Esophagus mucosa (tissue), 1 donor: ENCODE measurements around the gene CXCL3. TPM values are rescaled to one million over a fixed set of nuclear protein-coding genes. Genes with fewer than 3 reads are reported as not detected.
A peak's percentile ranks its signal among the peaks of the same experiment; 100 is the strongest.

ENCODE experiments used
- ATAC-seq: fragments of 200-7000 bp; cut with Tn5 transposase; one replicate; pipeline ENCODE4 v1.9.1; 2020
- total RNA-seq: library from RNA; stranded (reverse); gene quantifications from one replicate; pipeline ENCODE4 v1.2.4, GENCODE V29; 2023
- donor health status: DM: yes; HTN: yes; CAD: no.

The CXCL3 gene
- total RNA-seq, 1 donor from 2014 or later: 0.28 TPM

DNA sequence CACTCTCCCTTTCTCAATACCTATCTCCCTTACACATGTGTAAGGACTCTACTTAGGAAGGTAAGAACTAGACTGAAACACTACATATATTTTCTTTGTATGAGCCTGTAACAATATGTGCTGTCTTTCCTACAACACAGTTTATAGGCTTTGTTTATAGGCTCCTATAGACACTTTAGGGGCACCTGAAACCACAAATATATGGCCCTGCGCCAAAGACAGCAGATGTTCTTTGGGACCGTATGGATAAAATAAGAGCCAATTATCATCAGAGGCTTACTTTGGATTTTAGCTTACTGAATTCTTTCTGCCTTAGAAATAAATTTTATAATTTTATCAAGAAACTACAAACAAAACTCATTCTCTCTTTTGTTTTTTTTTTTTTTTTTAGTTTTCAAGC lies 16.6 kb upstream of the CXCL3 start:
- ATAC-seq: no peak

DNA sequence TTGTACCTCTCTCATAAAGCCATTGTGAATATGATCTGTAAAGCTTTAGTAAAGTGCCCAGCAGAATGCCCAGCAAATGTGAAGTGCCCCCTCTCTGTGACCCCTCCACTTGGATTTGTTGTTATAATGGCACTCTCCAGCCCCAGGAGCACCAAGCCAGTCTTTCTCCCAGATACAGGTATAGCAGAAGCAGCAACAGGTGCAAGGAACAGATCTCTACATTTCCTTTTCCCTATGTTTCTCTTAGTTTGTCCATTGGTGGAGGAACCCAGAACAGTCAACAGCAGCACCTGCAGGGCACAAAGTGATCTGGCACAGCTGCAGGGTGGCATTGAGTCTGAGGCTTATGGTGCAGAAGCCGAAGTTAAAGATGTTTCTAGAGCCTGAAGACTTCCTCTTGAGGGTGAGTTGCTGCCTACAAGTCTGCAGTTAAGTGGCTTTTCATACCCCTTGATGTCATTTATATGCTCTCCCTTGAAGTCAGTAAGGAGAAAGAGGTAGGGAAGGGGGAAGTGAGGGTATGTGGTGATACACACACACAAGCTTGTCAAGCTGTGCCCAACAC lies 16.1 kb upstream of the CXCL3 start:
- ATAC-seq: no peak

DNA sequence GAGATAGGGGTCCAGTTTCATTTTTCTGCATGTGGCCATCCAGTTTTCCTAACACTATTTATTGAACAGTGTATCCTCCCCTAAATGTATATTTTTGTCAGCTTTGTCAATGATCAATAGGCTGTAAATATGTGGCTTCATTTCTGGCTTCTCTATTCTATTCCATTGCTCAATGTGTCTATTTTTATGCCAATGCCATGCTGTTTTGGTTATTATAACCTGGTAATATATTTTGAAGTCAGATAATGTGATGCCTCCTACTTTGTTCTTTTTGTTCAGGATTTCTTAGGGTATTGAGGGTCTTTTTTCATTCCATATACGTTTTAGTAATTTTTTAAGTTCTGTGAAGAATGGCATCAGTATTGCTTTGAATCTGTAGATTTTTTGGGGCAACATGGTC lies 8.7 kb upstream of the CXCL3 start:
- no peak for ATAC-seq

DNA sequence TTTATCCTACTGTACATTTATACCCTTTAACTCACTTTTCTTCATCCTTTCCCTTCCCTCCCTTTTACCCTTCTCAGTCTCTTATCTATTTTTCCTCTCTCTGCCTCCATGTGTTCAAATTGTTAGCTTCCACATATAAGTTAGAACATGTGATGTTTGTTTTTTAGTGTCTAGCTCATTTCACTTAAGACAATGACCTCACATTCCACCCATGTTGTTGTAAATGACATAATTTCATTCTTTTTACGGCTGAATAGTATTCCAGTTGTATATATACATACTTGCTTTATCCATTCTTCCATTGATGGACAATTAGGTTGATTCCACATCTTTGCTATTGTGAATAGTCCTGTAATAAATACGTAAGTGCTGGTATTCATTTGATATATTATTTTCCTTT lies 7.3 kb upstream of the CXCL3 start:
- no peak for ATAC-seq

DNA sequence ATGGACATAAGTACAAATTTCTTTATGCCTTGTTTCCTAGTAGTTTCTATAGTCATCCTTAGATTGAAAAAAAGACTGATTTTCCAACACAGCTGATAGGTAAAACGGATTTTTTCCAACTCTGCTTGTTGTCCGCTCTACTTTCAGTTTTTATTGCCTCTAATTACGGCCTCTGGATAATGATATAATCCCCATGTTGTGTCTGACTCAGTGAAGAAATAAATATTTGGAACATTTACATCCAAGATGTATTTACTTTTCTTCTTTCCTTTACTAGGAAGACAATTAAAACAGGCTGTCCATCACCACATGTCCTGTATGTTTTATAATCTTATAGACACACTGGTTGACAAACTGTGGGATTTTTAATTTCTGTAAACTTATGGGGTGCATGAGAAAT lies 6.8 kb upstream of the CXCL3 start:
- ATAC-seq: no peak

DNA sequence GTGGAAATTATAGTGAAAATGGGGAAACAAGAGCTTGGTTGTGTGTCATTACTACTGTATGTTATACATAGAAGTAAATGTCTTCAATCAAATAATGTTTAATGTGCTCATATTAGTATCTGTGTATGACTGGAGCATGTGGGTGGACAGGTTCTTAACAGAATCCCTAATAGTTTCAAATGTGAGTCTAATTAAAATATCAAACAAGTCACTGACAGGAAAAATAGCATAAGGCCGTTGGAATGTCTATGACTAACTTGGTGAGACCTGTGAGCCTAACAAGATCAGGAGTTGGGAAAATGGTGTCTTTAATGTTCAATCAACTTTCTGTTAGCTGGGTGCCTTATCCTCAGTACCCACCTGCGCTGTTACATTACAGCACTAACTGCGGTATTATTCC lies 6.2 kb upstream of the CXCL3 start:
- peak; percentile 72 for ATAC-seq

DNA sequence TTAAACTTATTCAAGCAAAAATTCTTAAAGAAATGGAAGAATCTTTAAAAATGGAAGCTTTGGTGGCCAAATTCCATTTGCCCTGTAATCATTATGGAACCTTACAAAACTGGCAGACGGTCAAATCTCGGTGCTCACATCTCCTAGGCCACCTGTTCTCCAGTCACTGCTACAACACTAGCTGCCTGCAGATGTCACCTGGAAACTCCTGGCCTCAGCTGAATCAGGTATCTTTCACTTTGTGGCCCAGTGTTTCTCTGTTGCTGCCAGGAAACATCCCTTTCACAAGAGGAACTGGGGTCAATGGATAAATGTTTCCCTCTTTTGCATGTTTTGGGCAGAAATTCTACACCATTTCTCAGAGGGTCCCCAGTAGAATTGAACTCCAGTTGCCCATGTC lies 4.2 kb upstream of the CXCL3 start:
- ATAC-seq: no peak

DNA sequence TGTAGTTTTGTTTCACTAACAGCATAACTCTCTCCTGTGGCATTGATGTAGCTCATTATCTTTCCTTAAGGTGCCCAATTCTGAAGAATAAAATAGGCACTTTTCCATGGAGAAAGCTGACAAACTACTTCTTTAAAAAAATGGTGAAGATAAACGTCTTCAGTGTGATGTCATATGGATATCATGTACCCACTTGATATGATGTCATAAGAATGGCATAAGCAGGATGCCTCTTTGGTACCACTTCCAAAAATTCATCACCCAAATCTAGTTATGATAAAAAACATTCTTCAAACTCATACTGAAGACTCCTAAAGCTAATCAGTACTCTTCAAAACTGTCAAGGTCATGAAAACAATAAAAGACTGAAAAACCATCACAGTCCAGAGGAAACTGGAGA lies 2.9 kb upstream of the CXCL3 start:
- ATAC-seq: no peak

DNA sequence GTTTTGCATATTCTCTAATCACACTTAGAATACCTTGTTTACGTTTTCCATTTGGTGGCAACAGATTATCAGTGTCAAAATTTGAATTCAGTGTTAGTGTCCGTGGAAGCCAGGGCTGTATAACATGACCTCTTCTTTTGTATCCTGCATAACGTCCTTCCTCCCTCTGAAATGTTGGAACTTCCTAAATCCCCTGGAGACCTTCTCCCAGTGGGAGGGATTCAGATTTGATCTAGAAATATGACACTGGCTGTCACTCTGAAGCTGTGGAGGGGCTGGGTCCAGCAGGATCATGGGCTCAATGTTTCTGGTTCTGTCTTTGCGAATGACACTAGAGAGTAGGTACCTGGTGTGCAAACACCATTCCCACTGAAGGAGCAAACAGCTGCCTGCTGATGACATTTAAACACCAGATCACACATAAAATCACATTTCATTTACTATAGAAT lies 850 bp upstream of the CXCL3 start:
- ATAC-seq: no peak

DNA sequence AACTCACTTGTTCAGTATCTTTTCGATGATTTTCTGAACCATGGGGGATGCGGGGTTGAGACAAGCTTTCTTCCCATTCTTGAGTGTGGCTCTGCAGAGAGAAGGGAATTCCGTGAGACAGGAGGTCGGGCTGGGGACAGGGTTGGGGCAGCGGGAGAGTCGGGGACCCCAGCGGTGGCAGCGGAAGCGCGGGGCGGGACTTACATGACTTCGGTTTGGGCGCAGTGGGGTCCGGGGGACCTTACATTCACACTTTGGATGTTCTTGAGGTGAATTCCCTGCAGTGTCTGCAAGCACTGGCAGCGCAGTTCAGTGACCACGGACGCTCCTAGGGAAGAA lies 434 bp downstream of the CXCL3 start:
- ATAC-seq: no peak

DNA sequence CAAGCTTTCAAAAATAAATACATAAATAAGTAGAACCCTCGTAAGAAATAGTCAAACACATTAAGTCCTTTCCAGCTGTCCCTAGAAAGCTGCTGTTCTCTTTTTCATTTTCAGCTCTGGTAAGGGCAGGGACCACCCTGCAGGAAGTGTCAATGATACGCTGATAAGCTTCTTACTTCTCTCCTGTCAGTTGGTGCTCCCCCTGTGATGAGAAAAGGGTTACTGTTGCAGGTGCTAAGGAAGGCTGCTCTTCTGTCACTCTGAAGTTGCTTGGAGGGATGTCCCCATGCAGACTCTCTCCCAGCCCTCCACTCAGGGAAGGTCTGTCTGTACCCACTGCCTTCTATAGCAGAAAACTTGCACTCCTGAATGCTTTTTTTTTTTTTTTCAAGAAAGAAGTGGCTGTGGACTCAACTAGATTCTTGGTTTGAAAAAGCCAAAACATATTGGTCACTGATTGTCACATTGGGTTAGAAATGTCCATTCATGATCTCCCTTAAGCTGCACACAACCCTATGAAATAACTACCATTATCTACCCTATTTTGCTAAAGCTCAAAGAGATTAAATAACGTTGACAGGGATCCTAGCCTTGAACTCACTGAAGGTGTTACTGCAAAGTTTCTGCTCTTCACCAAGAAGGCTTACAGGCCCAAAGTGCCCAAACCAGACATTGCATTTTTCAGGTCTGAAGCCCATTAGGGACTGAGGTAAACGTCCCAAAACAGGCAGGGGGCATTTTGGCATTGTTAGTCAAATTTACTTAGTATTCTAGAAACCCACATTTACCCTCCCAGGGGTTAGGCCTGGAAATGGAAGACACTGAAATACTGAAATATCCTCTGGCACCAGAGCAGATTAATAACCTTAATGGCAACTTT lies 1.2 kb downstream of the CXCL3 start:
- ATAC-seq: no peak

DNA sequence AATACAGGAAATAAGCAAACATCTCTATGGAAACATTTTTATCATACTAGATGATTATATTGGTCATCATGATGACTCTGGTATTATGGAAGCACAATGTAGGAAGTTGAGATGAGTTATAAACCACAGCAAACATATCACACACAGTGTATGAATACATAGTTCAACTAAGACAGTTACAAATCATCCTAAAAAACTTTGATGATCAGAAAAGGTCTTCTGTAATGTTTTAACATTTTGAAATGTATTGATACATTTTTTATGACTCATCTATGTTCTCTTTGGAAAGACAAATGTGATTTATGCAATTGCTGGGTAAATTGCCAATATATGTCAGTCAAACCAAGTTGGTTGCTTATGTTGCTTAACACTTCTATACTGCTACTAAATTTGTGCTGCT lies 4.8 kb downstream of the CXCL3 start:
- ATAC-seq: no peak

DNA sequence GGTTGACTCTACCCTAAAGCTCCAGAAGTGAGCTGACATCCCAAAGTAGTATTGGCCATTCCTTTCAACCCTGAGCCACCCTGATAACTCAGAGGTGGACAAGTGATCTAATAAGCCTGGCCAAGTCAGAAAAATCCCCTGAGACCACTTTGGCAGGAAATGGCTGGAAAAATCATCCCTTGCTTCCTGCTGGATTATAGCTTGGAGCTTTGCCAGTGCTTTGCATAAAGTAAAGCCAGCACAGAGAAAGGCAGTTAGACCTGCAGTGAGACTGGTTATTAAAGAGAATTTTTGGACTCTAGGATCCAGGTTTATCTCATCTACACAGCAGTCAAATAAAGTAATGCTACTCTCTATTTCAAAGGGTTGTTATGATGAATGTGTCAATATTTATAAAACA lies 6.4 kb downstream of the CXCL3 start:
- no peak for ATAC-seq

DNA sequence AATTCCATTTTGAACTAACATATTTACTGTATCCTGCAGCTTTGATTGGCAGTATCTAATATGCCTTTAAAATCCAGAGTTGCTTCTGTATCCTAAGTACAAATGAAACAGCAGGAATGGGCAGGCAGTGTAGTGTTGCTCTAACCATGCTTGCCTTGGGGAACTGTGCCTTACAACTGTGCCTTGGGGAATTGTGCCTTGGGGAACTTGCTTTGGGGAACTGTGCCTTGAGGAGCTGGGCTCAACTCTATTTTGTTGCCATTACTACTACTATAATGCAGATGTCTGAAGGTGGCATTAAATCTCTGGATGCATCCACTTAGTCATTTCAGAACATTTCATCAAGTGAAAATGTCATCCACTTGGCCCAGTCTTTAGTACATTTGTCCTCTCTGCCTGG lies 6.9 kb downstream of the CXCL3 start:
- ATAC-seq: no peak

DNA sequence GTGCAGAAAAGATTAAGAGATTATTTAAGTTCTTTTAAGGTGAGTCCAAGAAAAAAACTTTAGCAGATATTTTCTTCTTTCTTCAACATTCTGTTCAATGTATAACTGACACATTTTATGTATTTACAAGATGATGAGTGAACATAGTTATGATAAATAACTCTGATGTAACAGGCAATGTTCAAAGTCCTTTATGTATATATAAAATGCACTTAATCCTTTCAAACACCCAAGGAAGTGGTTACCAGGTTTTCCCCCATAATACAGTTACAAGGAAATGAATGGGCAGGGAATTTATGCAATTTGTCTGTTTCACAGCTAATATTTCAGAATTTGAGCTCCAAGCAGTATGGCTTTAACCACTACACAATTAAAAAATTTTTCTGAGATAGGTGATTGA lies 8.2 kb downstream of the CXCL3 start:
- ATAC-seq: no peak

DNA sequence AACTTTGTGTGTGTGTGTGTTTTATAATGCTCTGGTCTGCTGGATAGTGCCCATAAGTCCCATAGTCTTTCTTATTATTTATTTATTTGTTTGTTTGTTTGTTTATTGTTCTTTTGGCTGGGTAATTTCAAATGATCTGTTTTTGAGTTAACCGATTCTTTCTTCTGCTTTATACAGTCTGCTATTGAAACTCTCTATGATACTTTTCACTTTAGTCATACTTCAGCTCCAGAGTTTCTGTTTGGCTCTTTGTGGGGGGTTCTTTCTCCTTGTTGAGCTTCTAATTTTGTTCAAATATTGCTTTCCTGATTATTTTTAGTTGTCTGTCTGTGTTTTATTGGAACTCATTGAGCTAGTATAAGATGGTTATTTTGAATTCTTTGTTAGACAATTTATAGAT lies 10.0 kb downstream of the CXCL3 start:
- no peak for ATAC-seq

DNA sequence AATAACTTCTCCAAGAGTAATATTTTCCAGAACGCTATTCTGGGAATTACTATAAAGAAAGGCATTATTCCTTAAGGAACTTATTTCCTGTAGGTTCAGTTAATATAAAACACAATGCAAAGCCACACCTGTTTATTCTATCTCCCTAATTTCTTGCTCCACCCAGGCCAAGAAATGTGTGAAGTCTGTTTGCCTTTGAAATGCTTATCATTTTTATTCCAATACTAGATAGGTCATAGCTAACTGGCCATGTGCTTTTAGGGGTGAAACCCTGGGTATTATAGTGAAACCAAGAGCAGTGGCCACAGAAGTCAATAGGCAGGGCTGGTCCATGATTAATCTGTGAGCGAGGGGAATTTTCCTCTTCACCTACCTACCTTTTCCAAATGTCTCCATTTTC lies 14.8 kb downstream of the CXCL3 start:
- ATAC-seq: no peak

DNA sequence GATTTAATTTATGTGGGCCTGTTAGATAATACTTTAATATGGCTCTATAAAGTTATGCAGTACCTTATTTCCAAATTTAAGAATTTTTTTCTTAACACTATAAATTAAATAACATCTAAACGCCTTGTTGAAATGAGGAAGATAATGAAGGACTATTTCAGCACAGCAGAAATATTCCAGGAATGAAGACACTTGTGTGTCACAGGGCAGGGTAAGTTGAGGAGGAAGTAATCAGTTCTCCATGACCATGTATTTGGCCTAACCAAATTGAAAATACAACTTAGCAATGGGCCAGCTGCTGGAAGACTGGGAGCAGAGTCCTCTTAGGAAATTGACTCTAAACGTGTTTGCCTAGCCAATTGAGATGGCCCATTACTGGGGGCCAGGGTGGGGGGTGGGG lies 16.9 kb downstream of the CXCL3 start:
- no peak for ATAC-seq

DNA sequence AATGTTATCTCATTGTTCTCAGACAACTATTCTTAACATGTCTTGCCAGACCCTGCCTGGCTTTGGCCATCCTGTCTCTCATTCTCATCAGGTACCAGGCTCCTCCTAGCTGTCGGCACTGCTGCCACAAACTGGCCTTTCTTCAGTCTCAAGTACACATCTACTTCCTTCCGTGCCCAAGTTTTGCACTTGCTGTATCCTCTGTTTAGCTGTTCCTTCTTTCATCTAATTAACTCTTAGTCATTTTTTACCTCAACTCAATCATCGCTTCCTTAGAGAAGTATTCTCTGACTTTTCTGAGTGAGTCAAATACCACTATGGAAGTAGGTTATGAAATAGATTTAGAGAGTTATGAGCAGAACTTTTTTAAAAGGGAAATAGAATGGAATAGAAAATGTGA lies 19.7 kb downstream of the CXCL3 start:
- no peak for ATAC-seq

DNA sequence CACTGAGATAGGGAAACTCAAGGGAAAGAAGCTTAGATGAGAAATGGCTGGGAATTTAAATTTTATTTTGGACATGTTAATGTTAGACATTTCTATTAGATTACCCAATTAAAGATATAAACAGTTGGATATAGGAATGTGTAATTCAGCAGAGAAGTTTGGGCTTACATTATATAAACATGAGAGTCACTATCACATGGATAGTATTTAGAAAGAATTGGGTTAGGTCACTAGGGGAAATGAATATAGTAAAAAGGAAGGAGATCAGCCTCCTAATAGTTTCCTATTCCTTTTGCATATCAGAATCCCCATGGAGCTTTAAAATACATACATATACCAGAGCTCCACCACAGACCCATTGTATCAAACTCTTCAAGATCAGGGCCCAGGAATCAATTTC lies 20.4 kb downstream of the CXCL3 start:
- ATAC-seq: no peak

DNA sequence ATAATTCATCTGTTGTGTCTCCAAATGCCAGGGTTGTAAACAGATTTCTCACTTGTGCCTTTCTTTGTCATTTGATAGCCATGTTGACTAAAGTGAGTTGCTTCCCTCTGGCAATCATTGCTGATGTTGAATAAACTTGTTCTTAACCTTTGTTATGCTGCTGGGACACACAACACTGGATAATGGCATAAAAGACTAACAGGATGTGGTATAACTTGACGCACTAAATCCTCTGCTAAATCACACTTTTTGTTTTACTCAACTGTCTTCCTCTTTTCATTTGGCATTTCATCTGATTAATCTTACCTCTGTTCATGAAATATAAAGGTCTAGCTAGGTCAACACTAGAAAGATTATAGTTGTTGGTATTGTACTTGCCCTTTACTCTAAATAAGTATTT lies 22.4 kb downstream of the CXCL3 start:
- ATAC-seq: no peak

DNA sequence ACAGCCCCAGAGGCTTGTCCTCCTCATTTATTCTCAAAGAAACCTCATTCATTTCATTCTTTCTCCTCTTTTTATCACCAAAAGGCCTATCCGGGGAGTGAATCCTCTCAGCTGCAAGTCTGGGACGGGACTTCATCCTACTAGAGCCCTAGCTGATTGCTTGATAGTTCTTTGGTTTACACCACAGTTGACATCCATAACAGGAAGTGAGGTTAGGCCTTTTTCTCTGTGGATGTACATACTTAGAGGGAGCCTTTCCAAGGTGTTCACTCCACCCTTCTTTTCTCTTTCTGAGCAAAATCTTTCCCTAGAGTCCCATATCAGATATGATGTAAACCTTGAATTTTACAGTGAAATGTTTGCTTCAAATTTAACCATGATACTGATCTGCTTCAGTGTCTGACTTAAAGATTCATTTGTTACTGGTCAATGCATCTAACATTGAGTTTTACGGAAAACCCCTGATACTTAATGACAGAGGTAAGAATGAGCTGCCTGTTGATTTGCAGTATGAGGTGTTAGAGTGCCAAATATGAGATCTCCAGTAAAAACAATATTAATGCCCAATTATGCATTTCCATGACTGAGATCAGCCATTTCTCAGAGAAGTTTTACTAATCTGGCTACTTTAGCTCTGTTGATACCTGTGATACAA lies 23.2 kb downstream of the CXCL3 start:
- no peak for ATAC-seq

DNA sequence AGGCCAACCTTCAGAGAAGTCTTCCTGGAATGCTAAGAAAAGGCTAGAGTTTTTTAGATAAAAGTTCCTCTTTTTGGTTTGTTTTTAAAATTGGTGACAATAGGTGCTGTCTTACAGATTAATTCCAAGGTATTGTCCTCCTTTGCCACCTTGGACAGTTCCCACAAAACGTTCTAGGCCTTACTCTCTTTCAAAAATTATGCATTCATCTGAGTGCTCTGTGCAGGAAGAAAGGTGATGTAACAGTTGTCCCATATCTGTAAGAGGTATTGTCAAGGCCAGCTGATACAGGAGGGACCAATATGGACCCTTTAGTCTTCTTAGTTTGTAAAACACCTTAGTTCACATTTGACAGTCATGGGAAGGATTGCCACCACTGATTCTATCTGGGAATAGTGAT lies 24.2 kb downstream of the CXCL3 start:
- ATAC-seq: no peak

DNA sequence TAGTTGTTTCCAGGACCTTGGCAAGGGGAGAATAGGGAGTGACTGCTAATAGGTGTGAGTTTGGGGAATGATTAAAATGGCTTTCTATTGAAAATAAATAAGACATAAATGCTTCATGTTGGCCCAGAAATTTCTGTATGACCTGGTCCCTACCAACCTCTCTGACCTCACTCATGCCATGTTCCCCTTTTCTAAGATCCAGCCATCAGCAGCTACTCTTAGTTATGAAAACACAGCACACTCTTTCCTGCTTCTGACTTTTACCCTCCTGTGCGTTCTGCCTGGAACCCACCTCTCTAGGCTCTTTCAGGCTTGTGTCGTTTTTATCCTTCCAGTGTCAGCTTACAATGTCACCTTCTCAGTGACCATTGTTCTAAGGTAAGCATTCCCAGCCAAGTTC lies 25.2 kb downstream of the CXCL3 start:
- ATAC-seq: no peak
